Measurements from ENCODE around the gene DYSF. TPM values are rescaled to one million over a fixed set of nuclear protein-coding genes. Genes with fewer than 3 reads are reported as not detected.

The DYSF gene
- total RNA-seq, 2 experiments from 2014 or later: not detected

DNA sequence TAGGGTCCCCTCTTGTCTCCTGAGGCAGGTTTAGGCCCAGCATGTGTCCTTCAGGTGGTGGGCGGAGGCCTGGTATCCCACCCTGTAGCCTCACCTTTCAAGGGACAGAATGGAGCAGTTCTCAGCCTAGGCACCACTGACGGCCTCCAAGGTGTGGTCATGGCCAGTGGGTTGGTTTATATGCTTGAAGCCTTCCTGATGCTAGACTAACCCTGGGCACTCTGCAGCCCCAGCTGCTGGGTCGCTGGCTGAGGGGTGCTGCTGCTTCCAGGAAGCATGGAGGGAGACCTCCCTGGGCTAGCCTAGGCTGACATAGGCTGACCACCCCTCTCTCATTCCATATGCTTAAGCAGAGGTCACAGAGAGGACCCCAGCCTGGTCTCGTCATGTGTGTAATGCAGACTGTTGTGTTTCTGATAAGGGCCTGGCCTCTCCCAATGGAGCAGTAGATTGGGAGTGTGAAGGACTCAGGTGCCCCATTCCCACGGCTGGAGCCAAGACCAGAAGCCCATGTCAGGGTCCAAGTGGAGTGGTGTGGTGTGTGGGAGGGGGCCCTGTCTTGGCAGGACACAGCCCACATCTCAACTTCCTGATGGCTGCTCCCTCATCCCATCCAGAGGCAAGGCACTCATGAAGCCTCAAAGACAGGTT, 206.6 kb downstream of the DYSF start:
- no TSS peak for BruUV-seq (replicated peaks)
- H3K9me2 ChIP-seq (ENCODE audit: insufficient read depth, low read length): no peaks in the 10 kb centered on the region
- H3K4me2 ChIP-seq (ENCODE audit: low read length): no peak overlapping the region
- no peak overlapping the region for H3K27ac ChIP-seq (ENCODE audit: low read depth, low read length, poor library complexity, severe bottlenecking)
- intact Hi-C loops (cut with micrococcal nuclease; ENCODE audit: unreplicated experiment): no loop called here
- ChIA-PET CTCF (ENCODE audit: unreplicated experiment) (no interaction called here), POLR2A (no interaction called here)
- TF ChIP-seq EZH2phosphoT487 (IDR thresholded peaks at IDR 0.05; ENCODE audit: borderline replicate concordance, low read depth, low read length): no peak
- TF ChIP-seq, protein P1, sequence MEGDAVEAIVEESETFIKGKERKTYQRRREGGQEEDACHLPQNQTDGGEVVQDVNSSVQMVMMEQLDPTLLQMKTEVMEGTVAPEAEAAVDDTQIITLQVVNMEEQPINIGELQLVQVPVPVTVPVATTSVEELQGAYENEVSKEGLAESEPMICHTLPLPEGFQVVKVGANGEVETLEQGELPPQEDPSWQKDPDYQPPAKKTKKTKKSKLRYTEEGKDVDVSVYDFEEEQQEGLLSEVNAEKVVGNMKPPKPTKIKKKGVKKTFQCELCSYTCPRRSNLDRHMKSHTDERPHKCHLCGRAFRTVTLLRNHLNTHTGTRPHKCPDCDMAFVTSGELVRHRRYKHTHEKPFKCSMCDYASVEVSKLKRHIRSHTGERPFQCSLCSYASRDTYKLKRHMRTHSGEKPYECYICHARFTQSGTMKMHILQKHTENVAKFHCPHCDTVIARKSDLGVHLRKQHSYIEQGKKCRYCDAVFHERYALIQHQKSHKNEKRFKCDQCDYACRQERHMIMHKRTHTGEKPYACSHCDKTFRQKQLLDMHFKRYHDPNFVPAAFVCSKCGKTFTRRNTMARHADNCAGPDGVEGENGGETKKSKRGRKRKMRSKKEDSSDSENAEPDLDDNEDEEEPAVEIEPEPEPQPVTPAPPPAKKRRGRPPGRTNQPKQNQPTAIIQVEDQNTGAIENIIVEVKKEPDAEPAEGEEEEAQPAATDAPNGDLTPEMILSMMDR (conservative IDR thresholded peaks at IDR 0.05; ENCODE audit: low read length): no peak
- no peaks in the 10 kb centered on the region for H3K4me1 ChIP-seq (ENCODE audit: insufficient read depth, low read length, poor library complexity, severe bottlenecking)
- H2AFZ ChIP-seq (ENCODE audit: low read length): no peak overlapping the region
- no peaks in the 10 kb centered on the region for H3K9me3 ChIP-seq (ENCODE audit: low read length)
- H3K79me2 ChIP-seq (ENCODE audit: insufficient read depth, low read depth, low read length): no peaks in the 10 kb centered on the region
- DNase-seq (ENCODE audit: low spot score): no peak
- no peaks in the 10 kb centered on the region for H4K20me1 ChIP-seq (ENCODE audit: insufficient read depth, low read length)
- no peaks in the 10 kb centered on the region for H3K36me3 ChIP-seq (ENCODE audit: insufficient read depth, low read length)
- no peak overlapping the region for H3K4me3 ChIP-seq (ENCODE audit: low read depth, low read length, poor library complexity, severe bottlenecking)

DNA sequence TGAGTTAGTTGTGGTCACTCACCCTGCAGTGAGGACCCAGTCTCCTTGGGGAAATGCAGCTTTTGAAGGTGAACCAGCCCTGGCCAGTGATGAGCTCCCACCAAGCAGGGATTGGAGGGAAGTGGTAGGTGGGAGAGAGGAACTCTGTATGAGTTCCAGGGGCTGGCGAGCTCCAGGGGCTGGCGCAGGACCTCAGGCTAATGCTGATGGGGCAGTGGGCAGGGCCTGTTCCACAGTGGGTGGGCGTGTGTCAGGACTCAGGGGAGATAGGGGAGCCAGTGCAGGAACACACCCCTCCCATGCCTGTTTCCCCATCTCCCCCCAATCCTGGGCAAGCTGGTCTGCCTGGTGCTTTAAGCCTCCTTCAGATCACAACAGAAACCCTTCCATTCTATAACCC, 208.4 kb downstream of the DYSF start:
- Histone ChIP-seq H3K79me2 (ENCODE audit: insufficient read depth, low read depth, low read length) (no peaks in the 10 kb centered on the region), H3K4me1 (ENCODE audit: insufficient read depth, low read length, poor library complexity, severe bottlenecking) (no peaks in the 10 kb centered on the region), H3K4me2 (ENCODE audit: low read length) (no peak overlapping the region), H3K36me3 (ENCODE audit: insufficient read depth, low read length) (no peaks in the 10 kb centered on the region), H4K20me1 (ENCODE audit: insufficient read depth, low read length) (no peaks in the 10 kb centered on the region), H3K9me3 (ENCODE audit: low read length) (no peaks in the 10 kb centered on the region), H3K27ac (ENCODE audit: low read depth, low read length, poor library complexity, severe bottlenecking) (no peak overlapping the region), H3K9me2 (ENCODE audit: insufficient read depth, low read length) (no peaks in the 10 kb centered on the region), H3K4me3 (ENCODE audit: low read depth, low read length, poor library complexity, severe bottlenecking) (no peak overlapping the region), H2AFZ (ENCODE audit: low read length) (no peak overlapping the region)
- BruUV-seq (replicated peaks): no TSS peak
- no peak for DNase-seq (ENCODE audit: low spot score)
- ChIA-PET CTCF (ENCODE audit: unreplicated experiment) (no interaction called here), POLR2A (no interaction called here)
- TF ChIP-seq, protein P1 (conservative IDR thresholded peaks at IDR 0.05; ENCODE audit: low read length): no peak
- no peak for TF ChIP-seq EZH2phosphoT487 (IDR thresholded peaks at IDR 0.05; ENCODE audit: borderline replicate concordance, low read depth, low read length)
- intact Hi-C loops (cut with micrococcal nuclease; ENCODE audit: unreplicated experiment): no loop called here

DNA sequence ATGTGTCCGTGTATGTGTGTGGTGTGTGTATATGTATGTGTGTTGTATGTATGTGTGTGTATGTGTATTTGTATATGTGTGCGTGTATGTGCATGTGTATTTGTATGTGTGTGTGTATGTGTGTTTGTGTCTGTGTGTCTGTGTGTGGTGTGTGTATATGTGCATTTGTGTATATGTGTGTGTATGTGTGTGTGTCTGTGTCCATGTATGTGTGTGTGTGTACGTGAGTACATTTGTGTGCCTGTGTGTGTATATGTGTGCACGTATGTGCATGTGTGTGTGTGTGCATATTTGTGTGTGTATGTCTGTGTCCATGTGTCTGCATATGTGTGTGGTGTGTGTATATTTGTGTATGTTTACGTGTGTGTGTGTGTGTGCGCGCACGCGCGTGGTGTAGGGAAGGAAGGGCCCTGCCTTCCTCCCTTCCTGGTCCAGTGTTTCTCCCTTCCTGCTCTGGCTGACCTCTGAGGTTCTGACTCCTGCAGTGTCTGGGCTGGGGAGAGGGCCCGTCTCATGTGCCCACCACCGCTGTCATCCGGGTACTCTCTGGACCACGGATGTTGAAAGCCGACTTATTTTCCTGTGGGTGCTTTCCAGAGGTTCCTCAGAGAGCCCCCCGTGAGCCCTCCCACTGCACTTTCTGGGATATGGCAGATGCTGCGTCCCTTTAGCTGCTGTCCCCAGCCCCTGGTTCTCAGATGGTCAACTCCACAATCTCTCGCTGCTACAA, 209.5 kb downstream of the DYSF start:
- TF ChIP-seq EZH2phosphoT487 (IDR thresholded peaks at IDR 0.05; ENCODE audit: borderline replicate concordance, low read depth, low read length): no peak
- TF ChIP-seq, protein P1 (conservative IDR thresholded peaks at IDR 0.05; ENCODE audit: low read length): no peak
- no peak overlapping the region for H3K27ac ChIP-seq (ENCODE audit: low read depth, low read length, poor library complexity, severe bottlenecking)
- no peaks in the 10 kb centered on the region for H3K79me2 ChIP-seq (ENCODE audit: insufficient read depth, low read depth, low read length)
- no peaks in the 10 kb centered on the region for H3K9me2 ChIP-seq (ENCODE audit: insufficient read depth, low read length)
- BruUV-seq (replicated peaks): no TSS peak
- POLR2A ChIA-PET: no interaction called here
- CTCF ChIA-PET (ENCODE audit: unreplicated experiment): no interaction called here
- no peaks in the 10 kb centered on the region for H4K20me1 ChIP-seq (ENCODE audit: insufficient read depth, low read length)
- H3K4me1 ChIP-seq (ENCODE audit: insufficient read depth, low read length, poor library complexity, severe bottlenecking): no peaks in the 10 kb centered on the region
- no peaks in the 10 kb centered on the region for H3K9me3 ChIP-seq (ENCODE audit: low read length)
- no peak for DNase-seq (ENCODE audit: low spot score)
- H3K4me3 ChIP-seq (ENCODE audit: low read depth, low read length, poor library complexity, severe bottlenecking): no peak overlapping the region
- no peak overlapping the region for H2AFZ ChIP-seq (ENCODE audit: low read length)
- H3K4me2 ChIP-seq (ENCODE audit: low read length): no peak overlapping the region
- intact Hi-C loops (cut with micrococcal nuclease; ENCODE audit: unreplicated experiment): no loop called here
- H3K36me3 ChIP-seq (ENCODE audit: insufficient read depth, low read length): no peaks in the 10 kb centered on the region
